Suprapubic skin (tissue), 3 donors: ENCODE data around the gene SLAIN2.

Source experiments
- CTCF ChIP-seq, 2 donors: fragments of 200-600 bp in 1 of 2; fragments of 450-650 bp in 1 of 2; sonication (generic) in 1 of 2; IDR thresholded peaks; one replicate each; pipeline ENCODE4 v1.5.1; 2016 to 2019; ENCODE audit warnings: antibody characterized with exemption in 2 of 2, mild to moderate bottlenecking in 1 of 2, moderate library complexity in 1 of 2
- EP300 ChIP-seq: sonication (generic); formaldehyde crosslinking; IDR thresholded peaks from one replicate; pipeline ENCODE4 v1.6.1; 2017; ENCODE audit warnings: antibody characterized with exemption
- POLR2A ChIP-seq, 2 donors: fragments of 450-650 bp; IDR thresholded peaks; one replicate each; pipeline ENCODE4 v1.6.1; 2017; ENCODE audit warnings: antibody characterized with exemption in 2 of 2, mild to moderate bottlenecking in 2 of 2, moderate library complexity in 2 of 2

- TF ChIP-seq CTCF (IDR thresholded peaks at IDR 0.05), result no peak
- no peak for TF ChIP-seq POLR2A (IDR thresholded peaks at IDR 0.05)
- no peak for TF ChIP-seq EP300
Observed at GRCh38 chr4:48467442-48467841, 126.1 kb downstream of the SLAIN2 start.
